PC-9 (cell line): ENCODE data around the gene COL23A1.

Experiments
- CTCF ChIP-seq: fragments of 200-600 bp; sonication (generic); conservative IDR thresholded peaks from 2 replicates; pipeline ENCODE4 v1.6.1; 2017; ENCODE audit warnings: mixed run types, antibody characterized with exemption, mild to moderate bottlenecking, moderate library complexity
- EZH2 ChIP-seq: fragments of 200-600 bp; sonication (generic); IDR thresholded peaks from 2 replicates; pipeline ENCODE4 v1.8.0; 2017; ENCODE audit warnings: antibody characterized with exemption, low read depth

GRCh38 chr5:178223196-178223773 lies 366.9 kb downstream of the COL23A1 start:
- TF ChIP-seq CTCF (no peak), EZH2 (no peak)
